Activated CD8-positive, alpha-beta memory T cell treated with anti-CD3 and anti-CD28 coated beads for 1 hour (primary cell): ENCODE data around the gene PRM3.

Experiments
- DNase-seq, 2 donors: peaks; one replicate each; pipeline ENCODE4 v3.0.0-alpha.2; 2020; ENCODE audit warnings: low read depth in 1 of 2; ENCODE audit errors: extremely low read depth in 1 of 2

The PRM3 gene

DNA sequence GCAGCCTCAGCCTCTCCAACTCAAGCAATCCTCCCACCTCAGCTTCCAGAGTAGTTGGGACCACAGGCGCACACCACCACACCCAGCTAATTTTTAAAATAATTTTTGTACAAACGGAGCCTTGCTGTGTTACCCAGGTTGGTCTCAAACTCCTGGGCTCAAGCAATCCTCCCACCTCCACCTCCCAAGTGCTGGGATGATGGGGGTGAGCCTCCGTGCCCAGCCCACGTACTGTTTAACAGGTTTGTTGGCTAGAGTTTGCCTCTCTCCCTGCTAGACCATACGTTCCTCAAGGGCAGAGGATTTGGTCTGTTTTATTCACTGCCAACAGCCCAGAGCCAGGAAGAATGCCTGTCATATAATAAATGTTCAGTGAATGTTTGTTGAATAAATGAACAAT, 44.0 kb downstream of the PRM3 start:
- no peak for DNase-seq

DNA sequence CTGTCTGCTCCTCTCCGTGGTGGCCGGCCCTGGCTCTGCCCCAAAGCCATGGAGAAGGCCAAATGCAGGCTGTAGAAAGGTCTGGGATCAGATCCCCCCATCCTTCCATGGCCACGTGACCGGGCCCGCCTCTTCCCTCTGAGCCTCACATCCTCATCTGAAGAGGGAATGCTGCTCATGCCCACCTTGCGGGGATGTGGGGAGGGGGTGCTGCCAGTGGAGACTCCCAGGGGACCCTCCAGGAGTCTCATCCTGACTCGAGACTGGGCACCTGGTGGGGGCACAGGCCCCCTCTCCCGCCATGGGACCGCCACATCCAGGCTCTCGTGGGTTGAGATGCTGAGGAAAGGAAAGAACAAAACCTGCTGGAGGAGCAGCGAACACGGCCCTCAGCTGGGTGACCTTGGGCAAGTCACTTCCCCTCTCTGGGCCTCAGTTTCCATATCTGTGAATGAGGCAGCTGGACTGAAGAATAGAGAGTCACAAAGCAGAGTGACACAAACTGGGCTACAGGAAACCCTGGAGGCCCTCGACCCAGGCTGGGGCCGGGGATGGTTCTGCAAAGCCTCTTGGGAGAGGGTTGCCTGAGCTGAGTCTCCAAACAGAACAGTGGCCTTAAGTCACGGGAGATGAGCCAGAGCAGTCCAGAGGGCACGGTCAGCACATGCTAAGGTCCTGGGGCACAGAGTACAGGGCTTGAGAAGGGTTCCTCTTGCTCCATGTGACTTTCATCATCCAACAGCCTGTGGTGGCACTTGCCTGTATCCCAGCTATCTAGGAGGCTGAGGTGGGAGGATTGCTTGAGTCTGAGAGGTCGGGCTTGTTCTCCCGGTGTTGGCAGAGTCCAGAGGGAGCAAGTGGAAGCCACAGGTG, 47.5 kb downstream of the PRM3 start:
- no peak for DNase-seq

- peak; percentile 34 to 46 for DNase-seq
Measured at GRCh38 chr16:11224894-11225676, 48.3 kb downstream of the PRM3 start.

DNA sequence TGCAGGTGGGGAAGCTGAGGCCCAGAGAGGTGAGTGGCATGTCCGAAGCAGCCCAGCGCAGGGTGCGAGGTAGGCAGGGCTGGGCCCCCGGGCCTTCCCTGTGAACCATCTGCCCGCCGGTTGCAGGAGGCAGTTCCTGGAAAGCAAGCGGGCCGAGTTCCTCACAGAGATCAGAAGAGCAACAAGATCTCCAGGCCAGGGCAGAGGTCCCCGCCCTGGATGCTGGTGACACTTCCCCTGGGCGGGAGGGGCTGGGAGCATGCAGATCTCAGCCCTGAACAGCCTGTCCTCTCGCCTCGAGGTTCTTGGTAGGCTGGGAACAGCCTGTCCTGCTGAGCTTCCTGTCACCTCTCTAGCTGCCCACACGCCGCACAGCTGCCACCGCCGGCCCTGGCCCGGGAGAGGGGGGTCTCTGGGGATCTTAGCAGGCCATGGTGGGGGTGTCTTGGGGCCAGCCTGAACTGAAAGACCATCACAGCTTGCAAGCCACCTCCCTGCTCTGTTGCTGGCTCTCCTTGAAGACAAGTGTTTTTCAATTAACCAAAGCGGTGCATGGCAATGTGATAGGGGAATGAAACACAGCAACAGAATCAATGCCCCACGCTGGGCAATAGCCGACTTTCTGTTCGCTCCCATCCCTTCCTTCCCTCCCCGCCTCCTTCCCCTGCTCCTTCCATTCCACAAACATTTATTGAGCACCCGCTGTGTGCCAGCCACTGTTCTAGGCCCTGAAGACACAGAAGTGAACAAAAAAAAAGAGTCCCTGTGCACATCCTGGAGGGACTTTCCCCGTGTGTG, 49.1 kb downstream of the PRM3 start:
- DNase-seq: peak; percentile 15 to 40
